ENCODE measurements around the gene RSBN1. TPM values are rescaled to one million over a fixed set of nuclear protein-coding genes. Genes with fewer than 3 reads are reported as not detected.

The RSBN1 gene
- total RNA-seq, 2 donors from 2014 or later: 16.1 to 23.5 TPM

DNA sequence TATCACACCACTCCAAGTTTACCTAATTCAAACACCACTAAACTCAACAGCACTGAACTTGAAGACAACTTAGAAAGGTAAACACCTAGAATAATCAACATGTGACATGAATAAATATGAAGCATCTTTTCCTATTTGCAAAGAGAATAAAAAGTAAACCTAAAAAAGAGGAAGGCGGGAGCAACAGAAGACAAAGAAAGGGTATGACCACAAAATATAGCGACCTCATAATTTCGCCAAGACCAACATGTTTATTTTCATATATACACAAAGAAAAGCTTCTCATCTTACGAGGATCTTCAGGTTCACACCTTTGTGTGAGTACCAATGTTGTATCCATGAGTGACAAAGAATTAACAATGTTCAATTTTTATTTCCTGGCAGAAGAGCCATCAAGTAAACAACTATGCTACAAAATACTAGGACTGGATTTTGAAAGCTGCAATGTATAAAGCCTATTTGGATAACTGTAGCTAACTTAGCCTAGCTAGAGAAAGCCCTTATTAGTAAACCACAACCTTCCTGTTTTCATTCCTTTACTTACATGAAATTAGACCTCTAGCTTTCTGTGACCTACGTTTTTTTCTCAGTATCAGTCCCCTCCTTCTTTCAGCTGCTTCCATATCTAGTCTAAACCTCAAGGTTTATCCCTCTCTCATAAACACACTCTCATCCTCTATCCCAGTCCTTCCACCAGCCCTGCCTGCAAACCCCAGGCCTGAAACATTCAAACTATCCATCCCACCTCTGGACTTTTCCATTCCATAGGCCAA is 31.7 kb downstream of the RSBN1 start:
- Histone ChIP-seq H3K27ac (no peak overlapping the region), H3K4me1 (ENCODE audit: control insufficient read depth in 1 of 2, low read depth in 2 of 2) (peaks cover 22 to 37% of the 10 kb centered on the region in 2 donors), H3K9me3 (no peaks in the 10 kb centered on the region), H3K4me3 (no peak overlapping the region), H3K36me3 (no peaks in the 10 kb centered on the region), H3K27me3 (replicated peaks; ENCODE audit: insufficient read depth) (no peaks in the 10 kb centered on the region)
- DNase-seq (ENCODE audit: low spot score): no peak
- TF ChIP-seq, protein P1, sequence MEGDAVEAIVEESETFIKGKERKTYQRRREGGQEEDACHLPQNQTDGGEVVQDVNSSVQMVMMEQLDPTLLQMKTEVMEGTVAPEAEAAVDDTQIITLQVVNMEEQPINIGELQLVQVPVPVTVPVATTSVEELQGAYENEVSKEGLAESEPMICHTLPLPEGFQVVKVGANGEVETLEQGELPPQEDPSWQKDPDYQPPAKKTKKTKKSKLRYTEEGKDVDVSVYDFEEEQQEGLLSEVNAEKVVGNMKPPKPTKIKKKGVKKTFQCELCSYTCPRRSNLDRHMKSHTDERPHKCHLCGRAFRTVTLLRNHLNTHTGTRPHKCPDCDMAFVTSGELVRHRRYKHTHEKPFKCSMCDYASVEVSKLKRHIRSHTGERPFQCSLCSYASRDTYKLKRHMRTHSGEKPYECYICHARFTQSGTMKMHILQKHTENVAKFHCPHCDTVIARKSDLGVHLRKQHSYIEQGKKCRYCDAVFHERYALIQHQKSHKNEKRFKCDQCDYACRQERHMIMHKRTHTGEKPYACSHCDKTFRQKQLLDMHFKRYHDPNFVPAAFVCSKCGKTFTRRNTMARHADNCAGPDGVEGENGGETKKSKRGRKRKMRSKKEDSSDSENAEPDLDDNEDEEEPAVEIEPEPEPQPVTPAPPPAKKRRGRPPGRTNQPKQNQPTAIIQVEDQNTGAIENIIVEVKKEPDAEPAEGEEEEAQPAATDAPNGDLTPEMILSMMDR (IDR thresholded peaks at IDR 0.05): no peak
- no peak for ATAC-seq (ENCODE audit: insufficient number of reproducible peaks, low FRiP score, low read depth)

GRCh38 chr1:113779542-113779941 is 32.7 kb downstream of the RSBN1 start:
- DNase-seq (ENCODE audit: low spot score) (no peak), ATAC-seq (ENCODE audit: insufficient number of reproducible peaks, low FRiP score, low read depth) (no peak)
- Histone ChIP-seq H3K9me3 (no peaks in the 10 kb centered on the region), H3K36me3 (no peaks in the 10 kb centered on the region), H3K4me1 (ENCODE audit: control insufficient read depth in 1 of 2, low read depth in 2 of 2) (peaks cover 21 to 33% of the 10 kb centered on the region in 2 donors), H3K27ac (no peak overlapping the region), H3K4me3 (no peak overlapping the region), H3K27me3 (replicated peaks; ENCODE audit: insufficient read depth) (no peaks in the 10 kb centered on the region)
- TF ChIP-seq, protein P1 (IDR thresholded peaks at IDR 0.05): no peak

GRCh38 chr1:113777561-113777960 is 34.7 kb downstream of the RSBN1 start:
- ATAC-seq (ENCODE audit: insufficient number of reproducible peaks, low FRiP score, low read depth) (no peak), DNase-seq (ENCODE audit: low spot score) (no peak)
- no peaks in the 10 kb centered on the region for H3K9me3 ChIP-seq
- TF ChIP-seq, protein P1 (IDR thresholded peaks at IDR 0.05): no peak
- no peaks in the 10 kb centered on the region for H3K27me3 ChIP-seq (replicated peaks; ENCODE audit: insufficient read depth)
- no peak overlapping the region for H3K27ac ChIP-seq
- peaks cover 4 to 13% of the 10 kb centered on the region in 2 donors for H3K4me1 ChIP-seq (ENCODE audit: control insufficient read depth in 1 of 2, low read depth in 2 of 2)
- H3K4me3 ChIP-seq: no peak overlapping the region
- peaks cover 4% of the 10 kb centered on the region for H3K36me3 ChIP-seq

- ATAC-seq (ENCODE audit: insufficient number of reproducible peaks, low FRiP score, low read depth): no peak
- Histone ChIP-seq H3K4me1 (ENCODE audit: control insufficient read depth in 1 of 2, low read depth in 2 of 2) (peaks cover 0 to 9% of the 10 kb centered on the region in 2 donors), H3K36me3 (peaks cover 7% of the 10 kb centered on the region), H3K9me3 (no peaks in the 10 kb centered on the region), H3K27ac (no peak overlapping the region), H3K4me3 (no peak overlapping the region), H3K27me3 (replicated peaks; ENCODE audit: insufficient read depth) (no peaks in the 10 kb centered on the region)
- TF ChIP-seq, protein P1 (IDR thresholded peaks at IDR 0.05): no peak
- DNase-seq (ENCODE audit: low spot score): no peak
Observed at GRCh38 chr1:113770031-113770430, 42.2 kb downstream of the RSBN1 start.

GRCh38 chr1:113769601-113769970 is 42.7 kb downstream of the RSBN1 start:
- H3K27ac ChIP-seq: no peak overlapping the region
- H3K9me3 ChIP-seq: no peaks in the 10 kb centered on the region
- H3K4me3 ChIP-seq: no peak overlapping the region
- ATAC-seq (ENCODE audit: insufficient number of reproducible peaks, low FRiP score, low read depth) (no peak), DNase-seq (ENCODE audit: low spot score) (no peak)
- TF ChIP-seq, protein P1 (IDR thresholded peaks at IDR 0.05): no peak
- peaks cover 7% of the 10 kb centered on the region for H3K36me3 ChIP-seq
- H3K27me3 ChIP-seq (replicated peaks; ENCODE audit: insufficient read depth): no peaks in the 10 kb centered on the region
- peaks cover 0 to 9% of the 10 kb centered on the region in 2 donors for H3K4me1 ChIP-seq (ENCODE audit: control insufficient read depth in 1 of 2, low read depth in 2 of 2)

Measured in thoracic aorta (tissue), 2 donors.